BE2C (cell line): ENCODE data around the gene ENOX1.

Source experiments
- DNase-seq: peaks from one replicate; pipeline ENCODE4 v3.0.0-alpha.2; 2020
- H3K27me3 ChIP-seq: fragments of 250-450 bp; sonication (Bioruptor Pico); 2 replicates; pipeline ENCODE4 v1.5.1; 2020; ENCODE audit warnings: mild to moderate bottlenecking
- H3K36me3 ChIP-seq: fragments of 250-450 bp; sonication (Bioruptor Pico); 2 replicates; pipeline ENCODE4 v1.5.1; 2020; ENCODE audit warnings: mild to moderate bottlenecking
- H3K4me1 ChIP-seq: fragments of 250-450 bp; sonication (Bioruptor Pico); 2 replicates; pipeline ENCODE4 v1.5.1; 2020
- H3K4me3 ChIP-seq: 2 replicates; pipeline ENCODE4 v1.5.1; 2011; ENCODE audit warnings: low read depth, low read length
- H3K9me3 ChIP-seq: fragments of 250-450 bp; sonication (Bioruptor Pico); 2 replicates; pipeline ENCODE4 v1.5.1; 2020
- CTCF ChIP-seq: IDR thresholded peaks from 2 replicates; pipeline ENCODE4 v1.5.1; 2012; ENCODE audit warnings: mild to moderate bottlenecking, low read depth, low read length

The ENOX1 gene

GRCh38 chr13:43669964-43670363 is 116.8 kb downstream of the ENOX1 start:
- no peaks in the 10 kb centered on the region for H3K27me3 ChIP-seq
- H3K4me1 ChIP-seq = peaks cover 14% of the 10 kb centered on the region
- no peak overlapping the region for H3K4me3 ChIP-seq
- no peak for DNase-seq
- no peaks in the 10 kb centered on the region for H3K36me3 ChIP-seq
- no peaks in the 10 kb centered on the region for H3K9me3 ChIP-seq
- TF ChIP-seq CTCF = no peak

- Histone ChIP-seq H3K9me3 (no peaks in the 10 kb centered on the region), H3K27me3 (no peaks in the 10 kb centered on the region), H3K4me1 (peaks cover 17% of the 10 kb centered on the region), H3K4me3 (no peak overlapping the region), H3K36me3 (no peaks in the 10 kb centered on the region)
- DNase-seq = no peak
- no peak for TF ChIP-seq CTCF
These were observed 117.7 kb downstream of the ENOX1 start for GRCh38 chr13:43669101-43669500.

- Histone ChIP-seq H3K36me3 (no peaks in the 10 kb centered on the region), H3K9me3 (no peaks in the 10 kb centered on the region), H3K4me1 (peaks cover 24% of the 10 kb centered on the region), H3K27me3 (no peaks in the 10 kb centered on the region), H3K4me3 (no peak overlapping the region)
- no peak for TF ChIP-seq CTCF
- no peak for DNase-seq
These were observed 120.4 kb downstream of the ENOX1 start for GRCh38 chr13:43666403-43666802.

- Histone ChIP-seq H3K4me3 (no peak overlapping the region), H3K4me1 (peaks cover 24% of the 10 kb centered on the region), H3K9me3 (no peaks in the 10 kb centered on the region), H3K36me3 (no peaks in the 10 kb centered on the region), H3K27me3 (no peaks in the 10 kb centered on the region)
- no peak for TF ChIP-seq CTCF
- DNase-seq = peak; percentile 28
These were observed 121.4 kb downstream of the ENOX1 start for GRCh38 chr13:43665388-43665787.

GRCh38 chr13:43664700-43665191 is 122.0 kb downstream of the ENOX1 start:
- Histone ChIP-seq H3K9me3 (no peaks in the 10 kb centered on the region), H3K27me3 (no peaks in the 10 kb centered on the region), H3K36me3 (no peaks in the 10 kb centered on the region), H3K4me3 (no peak overlapping the region), H3K4me1 (peaks cover 24% of the 10 kb centered on the region)
- no peak for TF ChIP-seq CTCF
- peak; percentile 68 for DNase-seq

- Histone ChIP-seq H3K27me3 (no peaks in the 10 kb centered on the region), H3K36me3 (no peaks in the 10 kb centered on the region), H3K4me1 (peaks cover 24% of the 10 kb centered on the region), H3K9me3 (no peaks in the 10 kb centered on the region), H3K4me3 (no peak overlapping the region)
- no peak for DNase-seq
- no peak for TF ChIP-seq CTCF
These were observed 123.2 kb downstream of the ENOX1 start for GRCh38 chr13:43663474-43664090.
